HG02759 (cell line): ENCODE results near the gene DOCK1.

Source experiments
- ATAC-seq: cut with Tn5 transposase; IDR thresholded peaks from one replicate; pipeline ENCODE4 v1.9.1; 2021; ENCODE audit warnings: mild to moderate bottlenecking, moderate library complexity; ENCODE audit not compliant: unreplicated experiment

Gene DOCK1

GRCh38 chr10:127033216-127034033, 128.2 kb downstream of the DOCK1 start:
- no peak for ATAC-seq

GRCh38 chr10:127034034-127034633, 128.9 kb downstream of the DOCK1 start:
- no peak for ATAC-seq

- ATAC-seq = no peak
Measured at GRCh38 chr10:127034790-127035189, 129.6 kb downstream of the DOCK1 start.

DNA sequence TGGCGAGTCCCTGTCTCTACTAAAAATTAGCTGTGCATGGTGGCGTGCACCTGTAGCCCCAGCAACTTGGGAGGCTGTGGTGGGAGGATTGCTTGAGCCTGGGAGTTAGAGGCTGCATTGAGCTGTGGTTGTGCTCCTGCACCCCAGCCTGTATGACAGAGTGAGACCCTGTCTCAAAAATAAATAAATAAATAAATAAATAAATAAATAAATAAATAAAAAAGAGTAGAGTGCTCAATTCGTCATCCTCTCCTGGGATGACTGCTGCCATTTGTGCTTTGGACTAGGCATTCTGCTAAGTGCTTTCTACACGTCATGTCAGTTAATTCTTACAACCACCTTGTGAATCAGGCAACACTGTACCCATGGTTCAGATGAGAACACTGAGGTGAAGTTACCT, 130.6 kb downstream of the DOCK1 start:
- ATAC-seq = no peak

DNA sequence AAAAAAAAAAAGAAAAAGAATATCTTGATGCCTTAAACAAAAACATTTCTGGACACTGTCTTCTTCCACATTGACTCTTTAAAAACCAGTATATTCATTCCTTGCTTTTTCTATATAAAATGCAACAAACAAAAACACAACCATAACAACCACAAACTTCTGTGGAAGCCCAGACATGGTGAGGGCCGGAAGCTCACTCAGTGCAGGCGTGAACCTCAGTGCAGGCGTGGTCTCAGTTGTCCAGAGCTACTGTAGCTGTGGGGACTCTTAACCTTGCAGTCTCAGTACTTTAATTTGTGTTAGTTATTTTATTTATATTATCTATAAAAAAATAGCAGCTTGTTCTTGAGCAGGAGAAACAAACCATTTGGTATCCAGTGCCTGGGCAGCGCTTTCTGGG, 131.8 kb downstream of the DOCK1 start:
- no peak for ATAC-seq

- no peak for ATAC-seq
Measured at GRCh38 chr10:127039435-127039834, 134.2 kb downstream of the DOCK1 start.

DNA sequence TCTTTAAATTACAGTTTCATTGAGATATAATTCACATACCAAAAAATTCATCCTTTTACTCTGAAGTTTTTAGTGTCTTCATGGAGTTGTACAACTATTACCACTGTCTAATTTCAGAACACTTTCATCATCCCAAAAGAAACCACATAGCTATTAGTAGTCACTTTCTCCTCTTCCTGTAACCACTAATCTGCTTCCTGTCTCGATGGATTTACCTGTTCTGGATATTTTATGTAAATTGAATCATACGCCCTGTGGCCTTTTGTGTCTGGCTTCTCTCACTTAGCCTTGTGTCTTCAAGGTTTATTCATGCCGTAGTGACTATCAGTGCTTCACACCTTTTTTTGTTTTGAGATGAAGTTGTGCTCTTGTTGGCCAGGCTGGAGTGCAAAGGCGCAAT, 135.5 kb downstream of the DOCK1 start:
- ATAC-seq = no peak

DNA sequence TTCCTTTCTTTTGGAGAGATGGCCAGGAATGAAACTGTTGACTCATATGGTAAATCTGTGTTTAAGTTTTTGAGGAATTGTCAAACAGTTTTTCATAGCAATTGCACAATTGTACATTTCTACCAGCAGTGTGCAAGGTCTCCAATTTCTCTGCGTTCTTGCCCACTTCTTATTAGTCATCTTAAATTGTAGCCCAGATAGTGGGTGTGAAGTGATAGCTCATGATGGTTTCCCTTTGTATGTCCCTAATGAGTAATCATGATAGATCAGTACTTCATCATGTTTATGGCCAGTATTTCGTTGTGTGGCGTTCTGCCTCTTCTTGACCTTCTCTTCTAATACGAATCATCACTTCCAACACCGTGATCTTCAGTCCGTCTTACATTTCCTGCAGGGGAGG, 136.3 kb downstream of the DOCK1 start:
- ATAC-seq = no peak

- ATAC-seq = no peak
Measured at GRCh38 chr10:127043301-127043700, 138.1 kb downstream of the DOCK1 start.

DNA sequence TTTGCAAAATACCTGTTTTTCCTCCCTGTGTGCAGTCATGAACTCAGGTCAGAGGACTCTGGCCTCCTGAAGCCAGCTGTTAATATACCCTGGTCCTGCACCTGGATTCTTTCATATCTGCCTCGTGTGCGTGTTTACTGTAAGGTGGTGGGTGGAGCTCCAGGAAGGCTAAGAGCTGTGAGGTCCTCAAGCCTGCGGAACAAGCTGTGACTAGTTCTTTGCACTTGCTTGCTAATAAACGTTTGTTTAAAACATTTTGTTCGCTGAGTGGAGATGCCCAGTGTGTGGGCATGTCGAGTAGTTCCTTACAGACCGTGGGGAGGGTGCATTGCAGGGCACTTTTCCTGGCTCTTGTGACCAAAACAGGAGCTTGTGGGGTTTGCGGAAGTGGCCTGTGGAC, 139.0 kb downstream of the DOCK1 start:
- no peak for ATAC-seq

DNA sequence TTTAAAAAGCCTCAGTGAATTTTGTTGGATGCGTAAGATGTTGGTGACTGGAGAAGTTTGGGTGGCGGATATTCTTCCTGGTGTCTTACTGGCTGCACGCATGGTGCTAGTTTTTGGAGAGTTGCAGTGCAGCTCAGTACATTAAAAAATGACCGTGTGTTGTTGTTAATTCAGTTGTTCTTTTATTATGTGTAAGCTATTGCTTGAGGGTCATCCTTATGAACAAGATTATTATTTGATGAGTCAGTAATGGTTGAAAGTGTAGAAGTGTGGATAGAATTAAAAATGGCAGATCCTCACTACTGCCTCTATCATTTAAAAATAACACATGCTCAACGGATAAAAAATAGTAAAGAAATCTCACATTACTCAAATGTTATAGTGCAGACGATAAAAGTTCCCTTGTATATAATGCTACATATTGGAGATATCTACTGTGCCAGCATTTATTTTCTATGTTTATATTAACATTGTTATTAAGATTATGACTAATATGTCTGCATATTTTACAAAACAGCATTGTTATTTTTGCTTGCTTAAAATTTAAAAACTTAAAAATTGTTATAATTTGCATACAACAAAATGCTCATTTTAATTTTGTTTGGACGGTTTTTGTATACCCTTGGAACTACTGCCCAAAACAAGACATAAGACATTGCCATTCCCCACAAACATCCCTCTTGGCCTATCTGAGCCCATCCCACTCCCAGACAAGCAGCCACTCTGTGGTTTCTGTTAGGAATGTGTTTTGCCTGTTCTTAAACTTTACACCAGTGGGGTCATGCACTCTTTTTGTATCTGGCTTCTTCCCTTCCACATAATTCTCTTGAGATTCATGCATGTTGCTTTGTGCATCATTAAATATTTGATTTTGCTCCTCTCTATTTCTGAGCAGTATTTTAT, 142.0 kb downstream of the DOCK1 start:
- no peak for ATAC-seq

- no peak for ATAC-seq
Measured at GRCh38 chr10:127047878-127048238, 142.6 kb downstream of the DOCK1 start.

GRCh38 chr10:127048630-127049029, 143.4 kb downstream of the DOCK1 start:
- no peak for ATAC-seq

- no peak for ATAC-seq
Measured at GRCh38 chr10:127052001-127052400, 146.8 kb downstream of the DOCK1 start.

- no peak for ATAC-seq
Measured at GRCh38 chr10:127055263-127055662, 150.0 kb downstream of the DOCK1 start.

GRCh38 chr10:127059314-127059713, 154.1 kb downstream of the DOCK1 start:
- ATAC-seq = no peak

DNA sequence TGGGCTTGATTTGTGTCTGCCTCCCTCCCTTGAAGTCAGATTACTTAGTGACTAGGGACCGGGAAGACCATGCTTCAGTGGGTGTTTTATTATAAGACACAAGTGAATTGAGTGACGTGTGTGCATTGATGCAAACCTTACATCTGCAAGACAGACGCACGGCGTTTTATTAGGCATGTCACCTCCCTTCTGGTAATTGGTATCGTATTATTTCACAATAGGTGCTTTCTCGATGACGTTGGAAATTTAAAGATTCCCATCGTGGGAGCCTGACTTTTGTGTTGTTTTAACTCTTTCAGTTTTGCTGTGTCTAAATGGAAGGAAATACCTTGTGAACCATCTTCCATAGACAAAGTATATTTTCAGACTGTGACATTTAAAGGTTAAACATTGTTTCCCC, 158.5 kb downstream of the DOCK1 start:
- no peak for ATAC-seq

DNA sequence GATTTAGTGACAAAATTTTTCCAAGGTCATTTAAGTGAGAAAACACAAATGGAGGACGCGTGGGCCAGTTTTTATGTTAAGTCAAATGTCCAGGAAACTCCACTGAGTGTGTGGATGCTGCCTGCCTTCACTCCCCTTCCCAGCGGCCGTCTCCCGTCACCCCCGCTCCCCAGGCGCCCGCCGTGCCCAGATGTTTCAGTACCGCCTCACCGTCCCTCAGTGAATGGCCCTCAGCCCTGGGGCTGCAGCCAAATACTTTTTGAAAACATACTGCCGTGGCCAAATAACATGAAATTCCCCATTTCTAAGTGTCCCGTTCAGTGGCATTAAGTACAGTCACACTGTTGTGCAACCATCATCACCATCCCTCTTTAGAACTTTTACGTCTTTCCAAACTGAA, 159.2 kb downstream of the DOCK1 start:
- no peak for ATAC-seq

DNA sequence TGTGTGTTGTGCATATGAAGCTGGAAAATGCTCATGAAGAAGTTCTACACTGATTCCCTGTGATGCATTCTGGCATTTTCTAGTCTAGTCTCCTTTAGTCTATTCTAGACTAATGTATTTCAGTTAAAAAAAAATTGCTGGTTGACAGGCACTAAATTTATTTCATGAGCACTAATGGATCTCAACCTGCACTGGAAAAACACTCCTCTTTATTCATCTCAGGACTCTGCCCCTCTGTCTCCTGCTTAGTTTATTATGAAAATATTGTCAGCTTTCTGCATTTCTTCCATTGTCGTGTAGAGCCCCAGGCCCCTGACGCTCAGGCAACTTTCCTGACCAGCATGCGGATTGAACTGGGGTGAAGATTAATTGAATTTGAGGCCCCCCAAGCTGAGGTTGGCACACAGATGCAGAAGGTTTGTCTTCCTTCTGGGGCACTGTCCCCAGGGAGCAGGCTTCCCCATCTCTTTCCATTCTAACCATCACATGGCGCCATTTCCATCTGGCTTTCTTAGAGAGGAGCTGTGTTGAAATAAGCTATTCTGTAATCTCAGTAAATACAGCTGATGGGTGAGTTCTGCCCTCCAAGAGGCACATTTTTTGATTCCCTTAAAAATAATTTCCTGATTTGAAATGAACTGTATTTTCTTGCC, 162.4 kb downstream of the DOCK1 start:
- ATAC-seq = no peak

GRCh38 chr10:127068485-127068884, 163.3 kb downstream of the DOCK1 start:
- no peak for ATAC-seq

DNA sequence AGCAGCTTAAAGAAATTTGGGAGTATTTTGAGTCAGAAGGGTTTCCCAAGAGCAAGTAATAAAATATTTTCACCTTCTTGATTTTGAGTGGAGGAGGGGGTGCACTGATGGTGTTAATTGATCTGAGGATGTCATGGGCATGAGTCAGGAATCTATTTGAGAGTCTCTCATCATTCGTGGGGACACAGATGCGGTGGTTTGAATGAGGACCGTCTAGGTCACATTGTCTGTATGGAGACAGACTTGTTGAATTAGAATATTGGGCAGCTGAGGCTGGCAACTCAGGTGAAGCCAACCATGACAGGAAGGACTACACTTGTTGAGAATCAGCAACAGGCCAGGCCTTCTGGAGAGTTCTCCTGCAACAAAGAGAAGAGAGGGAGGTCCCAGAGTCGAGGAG, 164.2 kb downstream of the DOCK1 start:
- ATAC-seq = no peak
